GM12878 (cell line): ENCODE measurements around the gene ARAP3. TPM values are rescaled to one million over a fixed set of nuclear protein-coding genes. Genes with fewer than 3 reads are reported as not detected.

Source experiments
- ATAC-seq: fragments of 200-7000 bp; cut with Tn5 transposase; 3 replicates; pipeline ENCODE4 v1.9.1; 2020; ENCODE audit warnings: mild to moderate bottlenecking, moderate library complexity
- BruUV-seq: library from RNA; stranded (reverse); fragments of 400-500 nt; replicated peaks from 2 replicates; lab custom pipeline; 2021; lab: Mats Ljungman, UMichigan
- CTCF ChIA-PET: fragments of 300-600 bp; sonication (Branson Sonifier 250); formaldehyde crosslinking; extraction: SDS; loops from one replicate; lab custom pipeline; 2021; ENCODE audit warnings: inconsistent platforms; lab: Yijun Ruan, JAX
- POLR2A ChIA-PET: fragments of 350-600 bp; formaldehyde crosslinking; extraction: SDS; loops from one replicate; lab custom pipeline; 2021; ENCODE audit warnings: inconsistent platforms; lab: Charles Lee
- RAD21 ChIA-PET: fragments of 300-600 bp; sonication (Branson Sonifier 250); formaldehyde crosslinking; loops from one replicate; lab custom pipeline; 2023; ENCODE audit warnings: antibody characterized with exemption; ENCODE audit not compliant: unreplicated experiment; lab: Charles Lee
- SMC1A ChIA-PET: fragments of 300-600 bp; sonication (Branson Sonifier 250); formaldehyde crosslinking; loops from one replicate; lab custom pipeline; 2023; ENCODE audit not compliant: unreplicated experiment, uncharacterized antibody; lab: Charles Lee
- DNase-seq: peaks from one replicate; pipeline ENCODE4 v3.0.0-alpha.2; 2011; ENCODE audit warnings: low read depth, low spot score
- FAIRE-seq: peaks from 3 replicates; lab custom pipeline; 2011; peaks lifted over from hg19 to GRCh38; lab: Jason Lieb, UNC
- H2AFZ ChIP-seq: 2 replicates; pipeline ENCODE4 v1.6.0; 2011; ENCODE audit warnings: low read depth, low read length, control low read depth; ENCODE audit not compliant: control insufficient read depth
- H3K27ac ChIP-seq: 2 replicates; pipeline ENCODE4 v1.5.1; 2011; ENCODE audit warnings: control low read depth; ENCODE audit not compliant: control insufficient read depth, insufficient read depth
- H3K27me3 ChIP-seq, 2 experiments: replicated peaks in 1 of 2; 2 replicates each; pipeline versions ENCODE4 v1.6.0 to v1.6.1; 2011; ENCODE audit warnings: low read length in 1 of 2; ENCODE audit not compliant: control insufficient read depth in 2 of 2, insufficient read depth in 2 of 2
- H3K36me3 ChIP-seq, 2 experiments: 2 replicates each; pipeline ENCODE4 v1.5.1; 2011; ENCODE audit warnings: low read length in 1 of 2; ENCODE audit not compliant: control insufficient read depth in 2 of 2, insufficient read depth in 2 of 2
- H3K4me1 ChIP-seq: 2 replicates; pipeline ENCODE4 v1.6.1; 2011; ENCODE audit warnings: mild to moderate bottlenecking, low read length, moderate library complexity, mixed read lengths; ENCODE audit not compliant: control insufficient read depth, insufficient read depth
- H3K4me2 ChIP-seq: 2 replicates; pipeline ENCODE4 v1.6.0; 2011; ENCODE audit warnings: control low read depth; ENCODE audit not compliant: control insufficient read depth, insufficient read depth
- H3K4me3 ChIP-seq: fragments of 200-600 bp; sonication (generic); 2 replicates; pipeline ENCODE4 v1.5.1; 2016
- H3K79me2 ChIP-seq: 2 replicates; pipeline ENCODE4 v1.6.0; 2011; ENCODE audit warnings: low read length; ENCODE audit not compliant: control insufficient read depth, insufficient read depth
- H3K9ac ChIP-seq: 2 replicates; pipeline ENCODE4 v1.8.0; 2011; ENCODE audit warnings: low read length, control low read depth, mixed read lengths; ENCODE audit not compliant: control insufficient read depth, insufficient read depth
- H3K9me3 ChIP-seq: replicated peaks from 3 replicates; pipeline ENCODE4 v1.5.1; 2011; ENCODE audit warnings: mild to moderate bottlenecking, low read length; ENCODE audit not compliant: control insufficient read depth, insufficient read depth
- H4K20me1 ChIP-seq: 2 replicates; pipeline ENCODE4 v1.6.0; 2011; ENCODE audit not compliant: control insufficient read depth, insufficient read depth
- BCL11A ChIP-seq: IDR thresholded peaks from 2 replicates; pipeline ENCODE4 v1.6.1; 2011; ENCODE audit warnings: low read depth, low read length
- BRCA1 ChIP-seq: IDR thresholded peaks from 2 replicates; pipeline ENCODE4 v1.6.1; 2011; ENCODE audit warnings: low read depth, low read length, improper control_type of control experiment
- JUND ChIP-seq: IDR thresholded peaks from 2 replicates; pipeline ENCODE4 v1.6.1; 2012; ENCODE audit warnings: low read depth, mild to moderate bottlenecking, low read length, improper control_type of control experiment, moderate library complexity
- RAD51 ChIP-seq: fragments of 450-650 bp; IDR thresholded peaks from 2 replicates; pipeline ENCODE4 v1.6.1; 2016; ENCODE audit warnings: moderate library complexity, mild to moderate bottlenecking, inconsistent platforms
- RCOR1 ChIP-seq: conservative IDR thresholded peaks from 2 replicates; pipeline ENCODE4 v1.6.1; 2012; ENCODE audit warnings: low read depth, low read length, improper control_type of control experiment
- SREBF1 ChIP-seq: IDR thresholded peaks from 2 replicates; pipeline ENCODE4 v1.6.1; 2012; ENCODE audit warnings: mild to moderate bottlenecking, low read length
- SREBF2 ChIP-seq: IDR thresholded peaks from 2 replicates; pipeline ENCODE4 v1.6.1; 2012; ENCODE audit warnings: mild to moderate bottlenecking, low read length
- TBL1XR1 ChIP-seq: IDR thresholded peaks from 2 replicates; pipeline ENCODE4 v1.6.1; 2012; ENCODE audit warnings: low read depth, low read length, improper control_type of control experiment
- TCF7 ChIP-seq: IDR thresholded peaks from 2 replicates; pipeline ENCODE4 v1.6.1; 2014; ENCODE audit warnings: antibody characterized with exemption, borderline replicate concordance
- ZBED1 ChIP-seq: IDR thresholded peaks from 2 replicates; pipeline ENCODE4 v1.6.1; 2016; ENCODE audit warnings: borderline replicate concordance
- WGBS: methylation state at CpG from one replicate; pipeline ENCODE4 v1.1.6; 2016; ENCODE audit warnings: low lambda C conversion rate; ENCODE audit not compliant: insufficient replicate concordance, insufficient coverage; ENCODE audit errors: missing lambda C conversion rate; 5-methylcytosine and 5-hydroxymethylcytosine counted together
- in situ Hi-C: fragments of 300-500 bp; cut with MboI; formaldehyde crosslinking; loops from 9 replicates; pipeline ENCODE4 v1.14.3; 2018; ENCODE audit warnings: mixed read lengths
- intact Hi-C: fragments of 100-400 bp; cut with micrococcal nuclease; formaldehyde crosslinking; loops from one replicate; pipeline ENCODE4 v1.14.2; 2022; ENCODE audit not compliant: unreplicated experiment
- polyA plus RNA-seq, 11 experiments: library from polyadenylated mRNA; depleted of rRNA in 4 of 11; unstranded in 6 of 11; stranded (reverse) in 5 of 11; fragments of >200 nt; fragmentation: Nextera tagmentation in 4 of 11; fragmentation: Illumina TruSeq in 1 of 11; extraction: Ambion mirVana in 4 of 11; extraction: Trizol in 1 of 11; gene quantifications; 1 replicate in 1 of 11; 2 replicates in 10 of 11; pipeline versions ENCODE4 v1.2.1 to v1.2.3, GENCODE V29; 2011 to 2016; ENCODE audit warnings: inconsistent platforms in 2 of 11, missing spikeins in 2 of 11, low read depth in 1 of 11
- total RNA-seq, 4 experiments: library from RNA; depleted of rRNA in 3 of 4; stranded (reverse); fragments of >200 nt in 3 of 4; fragmentation: Illumina TruSeq in 1 of 4; extraction: Trizol in 1 of 4; gene quantifications; 2 replicates each; pipeline versions ENCODE4 v1.2.1 to v1.2.3, GENCODE V29; 2013 to 2021
- TF ChIP-seq, protein P1 (sequence below): IDR thresholded peaks from 2 replicates; pipeline ENCODE4 v1.6.1; 2012; ENCODE audit warnings: mild to moderate bottlenecking, low read depth, low read length
- TF ChIP-seq, protein P2 (sequence below): fragments of 450-650 bp; conservative IDR thresholded peaks from 2 replicates; pipeline ENCODE4 v1.6.1; 2017; ENCODE audit warnings: mild to moderate bottlenecking, moderate library complexity
- TF ChIP-seq, protein P3 (sequence below): fragments of 450-650 bp; formaldehyde crosslinking; IDR thresholded peaks from 2 replicates; pipeline ENCODE4 v1.5.0; 2022; ENCODE audit warnings: mild to moderate bottlenecking, missing genetic modification characterization

ARAP3 gene
- total and polyA plus RNA-seq, 10 of the 15 experiments (the other 5 are each of a cell fraction or from before 2014, with no cell fraction given), result 0.01 to 0.08 TPM; not detected in 8

DNA sequence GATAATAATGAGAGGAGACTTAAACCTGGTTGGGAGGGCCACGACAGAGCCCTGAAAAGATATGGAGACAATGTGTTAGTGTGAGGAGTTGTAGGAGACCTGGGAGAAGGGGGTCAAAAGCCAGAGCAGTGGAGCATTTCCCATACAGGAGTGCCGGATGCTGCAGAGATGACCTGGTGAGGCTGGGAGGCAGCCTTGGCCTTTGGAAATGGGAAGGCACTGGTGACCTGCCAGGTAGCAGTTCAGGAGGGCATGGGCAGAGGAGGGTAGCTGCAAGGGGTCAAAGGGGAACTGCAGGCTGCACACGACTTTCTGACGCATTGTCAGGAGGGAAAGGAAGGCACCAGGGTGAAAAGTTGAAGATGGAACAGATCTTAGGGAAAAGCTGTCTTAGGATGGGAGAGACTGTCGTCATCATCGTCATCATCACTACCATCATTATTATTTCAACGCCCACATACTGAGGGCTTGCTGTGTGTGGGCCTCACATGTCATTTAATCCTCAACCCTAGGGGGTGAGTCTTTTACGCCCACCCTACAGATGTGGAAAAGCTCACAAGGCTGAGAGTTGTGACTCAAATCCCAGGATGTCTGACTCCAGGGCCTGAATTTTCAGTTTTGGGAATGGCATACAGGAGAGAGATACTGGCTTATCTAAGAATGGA is 13.3 kb downstream of the ARAP3 start:
- RAD21 ChIA-PET, result interaction anchor here (1.1 to 1.6 kb wide), 2 partner anchors 77 to 293 kb away, joined by 4 to 9 read pairs; no protein-coding TSS in a partner anchor
- H3K27ac ChIP-seq, result no peak overlapping the region
- H3K4me1 ChIP-seq, result no peaks in the 10 kb centered on the region
- SMC1A ChIA-PET, result interaction anchor here (0.6 to 1.7 kb wide), 7 partner anchors 9 to 1136 kb away, joined by 3 to 5 read pairs (median 3); no protein-coding TSS in a partner anchor
- 39% methylated on average over 8 of the region's 8 CpGs for WGBS
- H3K4me3 ChIP-seq, result no peak overlapping the region
- no peaks in the 10 kb centered on the region for H4K20me1 ChIP-seq
- no peaks in the 10 kb centered on the region for H3K27me3 ChIP-seq
- H2AFZ ChIP-seq, result no peak overlapping the region
- ATAC-seq, result no peak
- H3K9me3 ChIP-seq, result no peaks in the 10 kb centered on the region
- H3K4me2 ChIP-seq, result no peak overlapping the region
- in situ Hi-C loops, result no loop called here
- H3K9ac ChIP-seq, result no peak overlapping the region
- TF ChIP-seq SREBF1, result no peak
- TF ChIP-seq BCL11A, result no peak
- TF ChIP-seq BRCA1, result no peak
- no peak for TF ChIP-seq RCOR1
- no peak for TF ChIP-seq RAD51
- TF ChIP-seq, protein P1, sequence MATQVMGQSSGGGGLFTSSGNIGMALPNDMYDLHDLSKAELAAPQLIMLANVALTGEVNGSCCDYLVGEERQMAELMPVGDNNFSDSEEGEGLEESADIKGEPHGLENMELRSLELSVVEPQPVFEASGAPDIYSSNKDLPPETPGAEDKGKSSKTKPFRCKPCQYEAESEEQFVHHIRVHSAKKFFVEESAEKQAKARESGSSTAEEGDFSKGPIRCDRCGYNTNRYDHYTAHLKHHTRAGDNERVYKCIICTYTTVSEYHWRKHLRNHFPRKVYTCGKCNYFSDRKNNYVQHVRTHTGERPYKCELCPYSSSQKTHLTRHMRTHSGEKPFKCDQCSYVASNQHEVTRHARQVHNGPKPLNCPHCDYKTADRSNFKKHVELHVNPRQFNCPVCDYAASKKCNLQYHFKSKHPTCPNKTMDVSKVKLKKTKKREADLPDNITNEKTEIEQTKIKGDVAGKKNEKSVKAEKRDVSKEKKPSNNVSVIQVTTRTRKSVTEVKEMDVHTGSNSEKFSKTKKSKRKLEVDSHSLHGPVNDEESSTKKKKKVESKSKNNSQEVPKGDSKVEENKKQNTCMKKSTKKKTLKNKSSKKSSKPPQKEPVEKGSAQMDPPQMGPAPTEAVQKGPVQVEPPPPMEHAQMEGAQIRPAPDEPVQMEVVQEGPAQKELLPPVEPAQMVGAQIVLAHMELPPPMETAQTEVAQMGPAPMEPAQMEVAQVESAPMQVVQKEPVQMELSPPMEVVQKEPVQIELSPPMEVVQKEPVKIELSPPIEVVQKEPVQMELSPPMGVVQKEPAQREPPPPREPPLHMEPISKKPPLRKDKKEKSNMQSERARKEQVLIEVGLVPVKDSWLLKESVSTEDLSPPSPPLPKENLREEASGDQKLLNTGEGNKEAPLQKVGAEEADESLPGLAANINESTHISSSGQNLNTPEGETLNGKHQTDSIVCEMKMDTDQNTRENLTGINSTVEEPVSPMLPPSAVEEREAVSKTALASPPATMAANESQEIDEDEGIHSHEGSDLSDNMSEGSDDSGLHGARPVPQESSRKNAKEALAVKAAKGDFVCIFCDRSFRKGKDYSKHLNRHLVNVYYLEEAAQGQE, result no peak
- TF ChIP-seq TBL1XR1, result no peak
- no peak for TF ChIP-seq ZBED1
- TF ChIP-seq, protein P2, sequence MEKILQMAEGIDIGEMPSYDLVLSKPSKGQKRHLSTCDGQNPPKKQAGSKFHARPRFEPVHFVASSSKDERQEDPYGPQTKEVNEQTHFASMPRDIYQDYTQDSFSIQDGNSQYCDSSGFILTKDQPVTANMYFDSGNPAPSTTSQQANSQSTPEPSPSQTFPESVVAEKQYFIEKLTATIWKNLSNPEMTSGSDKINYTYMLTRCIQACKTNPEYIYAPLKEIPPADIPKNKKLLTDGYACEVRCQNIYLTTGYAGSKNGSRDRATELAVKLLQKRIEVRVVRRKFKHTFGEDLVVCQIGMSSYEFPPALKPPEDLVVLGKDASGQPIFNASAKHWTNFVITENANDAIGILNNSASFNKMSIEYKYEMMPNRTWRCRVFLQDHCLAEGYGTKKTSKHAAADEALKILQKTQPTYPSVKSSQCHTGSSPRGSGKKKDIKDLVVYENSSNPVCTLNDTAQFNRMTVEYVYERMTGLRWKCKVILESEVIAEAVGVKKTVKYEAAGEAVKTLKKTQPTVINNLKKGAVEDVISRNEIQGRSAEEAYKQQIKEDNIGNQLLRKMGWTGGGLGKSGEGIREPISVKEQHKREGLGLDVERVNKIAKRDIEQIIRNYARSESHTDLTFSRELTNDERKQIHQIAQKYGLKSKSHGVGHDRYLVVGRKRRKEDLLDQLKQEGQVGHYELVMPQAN, result no peak
- TF ChIP-seq JUND, result no peak
- TF ChIP-seq TCF7, result no peak
- no peak for TF ChIP-seq SREBF2
- TF ChIP-seq, protein P3, sequence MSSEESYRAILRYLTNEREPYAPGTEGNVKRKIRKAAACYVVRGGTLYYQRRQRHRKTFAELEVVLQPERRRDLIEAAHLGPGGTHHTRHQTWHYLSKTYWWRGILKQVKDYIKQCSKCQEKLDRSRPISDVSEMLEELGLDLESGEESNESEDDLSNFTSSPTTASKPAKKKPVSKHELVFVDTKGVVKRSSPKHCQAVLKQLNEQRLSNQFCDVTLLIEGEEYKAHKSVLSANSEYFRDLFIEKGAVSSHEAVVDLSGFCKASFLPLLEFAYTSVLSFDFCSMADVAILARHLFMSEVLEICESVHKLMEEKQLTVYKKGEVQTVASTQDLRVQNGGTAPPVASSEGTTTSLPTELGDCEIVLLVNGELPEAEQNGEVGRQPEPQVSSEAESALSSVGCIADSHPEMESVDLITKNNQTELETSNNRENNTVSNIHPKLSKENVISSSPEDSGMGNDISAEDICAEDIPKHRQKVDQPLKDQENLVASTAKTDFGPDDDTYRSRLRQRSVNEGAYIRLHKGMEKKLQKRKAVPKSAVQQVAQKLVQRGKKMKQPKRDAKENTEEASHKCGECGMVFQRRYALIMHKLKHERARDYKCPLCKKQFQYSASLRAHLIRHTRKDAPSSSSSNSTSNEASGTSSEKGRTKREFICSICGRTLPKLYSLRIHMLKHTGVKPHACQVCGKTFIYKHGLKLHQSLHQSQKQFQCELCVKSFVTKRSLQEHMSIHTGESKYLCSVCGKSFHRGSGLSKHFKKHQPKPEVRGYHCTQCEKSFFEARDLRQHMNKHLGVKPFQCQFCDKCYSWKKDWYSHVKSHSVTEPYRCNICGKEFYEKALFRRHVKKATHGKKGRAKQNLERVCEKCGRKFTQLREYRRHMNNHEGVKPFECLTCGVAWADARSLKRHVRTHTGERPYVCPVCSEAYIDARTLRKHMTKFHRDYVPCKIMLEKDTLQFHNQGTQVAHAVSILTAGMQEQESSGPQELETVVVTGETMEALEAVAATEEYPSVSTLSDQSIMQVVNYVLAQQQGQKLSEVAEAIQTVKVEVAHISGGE, result no peak
- TF ChIP-seq, all 136 proteins: peak for 0
- no peak for FAIRE-seq
- no TSS peak for BruUV-seq
- DNase-seq, result no peak
- intact Hi-C loops, result loop anchor here (10.0 kb wide), 1 partner anchor 296 kb away; the partner anchor contains the start of gene RNF14
- Histone ChIP-seq H3K36me3 (no peaks in the 10 kb centered on the region), H3K79me2 (no peaks in the 10 kb centered on the region)
- ChIA-PET CTCF (interaction anchor here (0.8 to 3.2 kb wide), 9 partner anchors 10 to 476 kb away, joined by 3 to 23 read pairs (median 5); no protein-coding TSS in a partner anchor), POLR2A (no interaction called here)
